HG03521 (cell line): ENCODE data around the gene RIPOR3.
"Not testable (repeated sequence)": the region's sequence is repeated elsewhere in the genome, so short reads cannot be mapped to it uniquely, and the experiment has no call there.

Source experiments
- ATAC-seq: cut with Tn5 transposase; IDR thresholded peaks from one replicate; pipeline ENCODE4 v1.9.1; 2021; ENCODE audit warnings: mild to moderate bottlenecking, moderate library complexity; ENCODE audit not compliant: unreplicated experiment

The RIPOR3 gene

DNA sequence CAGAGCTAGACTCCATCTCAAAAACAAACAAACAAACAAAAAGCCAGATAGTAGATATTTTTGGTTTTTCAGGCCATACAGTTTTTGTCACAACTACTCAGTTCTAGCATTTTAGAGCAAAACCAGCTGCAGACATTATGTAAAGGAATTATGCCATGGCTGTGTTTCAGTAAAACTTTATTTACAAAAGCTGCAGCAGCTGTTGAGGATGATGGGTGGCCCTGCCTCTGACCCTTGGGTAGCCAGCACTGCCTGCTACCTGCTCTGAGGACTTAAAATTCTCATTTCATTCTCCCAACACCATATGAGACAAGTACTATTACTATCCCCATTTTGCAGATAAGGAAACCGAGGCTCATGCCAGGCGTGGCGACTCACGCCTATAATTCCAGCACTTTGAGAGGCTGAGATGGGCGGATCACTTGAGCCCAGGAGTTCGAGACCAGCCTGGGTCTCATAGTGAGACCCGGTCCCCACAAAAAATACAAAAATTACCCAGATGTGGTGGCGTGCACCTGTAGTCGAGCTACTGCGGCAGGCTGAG is 56.3 kb downstream of the RIPOR3 start:
- no peak for ATAC-seq

DNA sequence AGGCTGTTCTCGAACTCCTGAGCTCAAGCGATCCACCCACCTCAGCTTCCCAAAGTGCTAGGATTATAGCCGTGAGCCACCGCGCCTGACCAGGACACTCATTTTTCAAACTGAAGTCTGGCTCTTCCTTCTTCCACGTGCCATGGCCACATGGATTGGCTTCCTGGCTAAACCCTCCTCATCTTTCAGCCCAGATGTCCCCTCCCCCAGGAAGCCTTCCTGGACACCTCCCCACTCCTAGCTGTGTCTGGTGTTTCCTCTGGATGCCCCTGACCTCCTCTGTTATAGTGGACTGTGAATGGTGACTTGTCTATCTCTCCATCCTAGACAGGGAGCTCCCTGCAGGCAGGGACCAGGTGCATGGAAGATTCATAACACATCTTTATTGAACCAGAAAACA is 57.2 kb downstream of the RIPOR3 start:
- ATAC-seq = no peak

DNA sequence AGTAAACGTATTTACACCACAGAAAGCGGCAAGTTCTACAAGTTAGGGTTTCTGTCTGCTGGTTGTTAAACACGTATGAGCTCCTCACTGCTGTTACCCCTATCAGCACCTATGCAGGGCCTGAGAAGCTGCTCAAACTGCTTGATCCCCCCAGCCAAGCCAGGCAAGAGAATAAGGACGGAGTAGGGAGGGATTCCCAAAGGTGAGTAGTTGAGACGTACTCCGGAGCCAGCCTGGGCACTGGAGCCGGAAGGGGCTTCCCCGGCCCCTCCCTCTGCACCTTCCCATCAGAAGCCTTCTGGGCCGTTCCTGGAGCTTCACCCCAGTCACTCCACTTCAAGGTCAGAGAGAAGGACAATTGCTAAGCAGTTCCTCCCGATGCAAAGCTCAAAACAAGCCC is 58.0 kb downstream of the RIPOR3 start:
- ATAC-seq = no peak

DNA sequence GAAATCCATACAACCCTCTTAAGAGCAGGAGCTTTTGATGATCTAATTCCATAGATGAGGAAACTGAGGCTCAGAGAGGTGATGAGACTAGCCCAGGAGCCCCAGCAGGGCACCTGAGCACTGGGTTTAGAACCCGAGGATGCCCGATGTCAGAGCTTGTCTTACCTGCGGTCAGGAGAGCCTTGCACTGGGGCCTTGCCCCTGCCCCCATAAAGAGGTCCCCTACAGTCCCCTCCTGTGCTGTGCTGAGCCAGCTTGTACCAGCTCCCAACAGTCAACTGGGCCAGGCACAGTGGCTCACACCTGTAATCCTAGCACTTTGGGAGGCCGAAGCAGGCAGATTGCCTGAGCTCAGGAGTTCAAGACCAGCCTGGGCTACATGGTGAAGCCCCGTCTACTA is 58.6 kb downstream of the RIPOR3 start:
- no peak for ATAC-seq

DNA sequence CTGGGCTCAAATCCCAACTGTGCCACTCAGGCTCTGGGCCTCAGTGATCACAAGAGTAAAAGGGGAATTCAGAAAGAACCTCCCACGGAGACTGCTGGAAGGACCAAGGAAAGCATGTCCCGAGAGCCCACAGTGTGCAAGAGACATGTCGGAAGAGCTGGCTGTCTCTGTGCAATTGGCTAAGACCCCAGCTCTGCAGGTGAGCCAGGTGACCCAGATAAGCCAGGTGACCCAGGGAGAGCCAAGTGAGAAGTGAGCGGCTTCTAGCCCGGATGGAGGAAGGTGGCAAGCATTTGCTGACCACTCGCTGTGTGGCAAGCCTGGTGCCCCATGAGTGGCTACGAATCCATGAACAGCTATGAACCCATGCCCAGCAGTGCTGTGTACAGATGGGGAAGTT is 59.1 kb downstream of the RIPOR3 start:
- no peak for ATAC-seq

DNA sequence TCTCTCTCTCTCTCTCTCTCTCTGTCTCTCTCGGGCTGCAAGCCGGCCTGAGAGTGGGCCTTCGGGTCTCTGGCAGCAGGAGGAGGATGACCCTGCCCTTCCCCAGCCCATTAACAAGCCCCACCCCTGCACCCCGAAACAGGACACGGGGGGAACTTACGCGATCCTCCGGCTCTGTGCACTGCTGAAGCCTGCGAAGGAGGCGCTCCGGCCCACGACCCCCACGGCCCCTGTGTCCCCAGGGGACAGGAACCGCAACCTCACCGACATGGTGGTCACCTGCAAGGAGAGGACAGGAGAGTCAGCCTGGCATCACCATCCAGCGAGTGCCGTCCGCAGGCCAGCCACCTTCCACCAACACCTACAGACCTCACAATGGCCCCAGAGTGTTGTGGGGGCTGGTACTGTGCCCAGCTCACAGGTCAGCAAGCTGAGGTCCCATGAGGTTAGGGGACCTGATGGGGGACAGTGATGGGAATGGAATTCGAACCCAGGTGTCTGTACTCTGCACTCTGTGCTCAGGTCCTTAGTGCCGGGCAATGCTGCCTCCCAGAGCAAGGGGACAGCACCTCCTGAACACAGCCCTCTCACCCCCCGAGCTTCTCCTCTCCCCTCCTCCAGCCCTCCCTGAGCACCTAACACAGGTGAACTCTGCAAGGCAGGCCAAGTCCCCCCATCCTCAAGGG is 60.6 kb downstream of the RIPOR3 start:
- ATAC-seq = no peak

DNA sequence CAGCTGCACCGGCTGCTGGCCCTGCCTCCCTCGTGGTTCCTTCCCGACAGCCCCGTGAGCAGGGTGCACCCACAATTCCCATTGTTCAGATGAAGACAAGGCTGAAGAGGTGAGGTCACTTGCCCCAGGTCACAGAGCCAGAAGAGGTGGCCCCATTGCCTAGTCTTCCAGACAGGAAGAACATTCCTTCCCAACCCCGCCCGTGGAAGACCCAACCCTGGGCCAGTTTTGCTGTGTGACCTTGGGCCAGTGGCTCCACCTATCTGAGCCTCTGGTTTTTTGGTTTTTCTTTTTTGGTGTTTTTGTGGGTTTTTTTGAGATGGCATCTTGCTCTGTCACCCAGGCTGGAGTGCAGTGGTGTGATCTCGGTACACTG is 61.7 kb downstream of the RIPOR3 start:
- ATAC-seq = no peak

DNA sequence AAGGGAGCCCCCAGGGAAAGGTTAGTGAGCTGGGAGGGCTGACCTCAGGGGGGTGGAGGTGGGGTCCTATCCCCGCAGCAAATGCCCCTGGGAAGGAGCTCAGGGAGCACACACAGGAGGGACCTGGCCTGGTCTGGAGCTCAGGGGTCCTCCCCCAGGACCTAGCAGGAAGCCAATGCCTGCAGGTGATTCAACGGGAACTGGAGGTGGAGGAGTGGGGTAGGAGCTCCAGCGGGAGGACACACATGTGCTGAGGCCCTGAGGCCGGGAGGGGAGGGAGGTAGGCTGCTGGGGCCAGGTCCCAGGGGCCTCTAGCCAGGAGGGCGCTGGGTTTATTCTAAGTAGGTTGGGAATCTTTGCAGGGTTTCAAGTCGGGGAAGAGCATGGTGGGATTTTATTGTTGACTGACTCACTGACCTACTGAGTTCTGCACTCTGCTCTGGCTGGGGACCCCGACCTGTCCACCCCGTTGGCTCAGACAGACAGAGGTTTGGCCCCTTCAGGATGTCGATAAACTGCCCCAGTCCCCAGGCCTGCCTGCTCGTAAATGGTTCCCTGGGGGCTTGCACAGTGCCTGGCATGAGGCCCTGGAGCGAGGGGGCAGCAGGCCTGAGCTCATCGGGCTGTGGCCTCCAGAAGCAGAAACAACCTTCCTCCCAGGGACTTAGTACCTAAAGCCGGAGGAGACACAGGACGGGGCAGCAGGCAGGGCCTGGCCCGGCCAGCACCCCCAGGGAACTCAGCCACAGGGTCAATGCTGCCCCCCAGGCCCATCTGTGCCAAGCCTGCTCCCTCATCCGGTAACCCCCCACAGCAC is 62.3 kb downstream of the RIPOR3 start:
- no peak for ATAC-seq

DNA sequence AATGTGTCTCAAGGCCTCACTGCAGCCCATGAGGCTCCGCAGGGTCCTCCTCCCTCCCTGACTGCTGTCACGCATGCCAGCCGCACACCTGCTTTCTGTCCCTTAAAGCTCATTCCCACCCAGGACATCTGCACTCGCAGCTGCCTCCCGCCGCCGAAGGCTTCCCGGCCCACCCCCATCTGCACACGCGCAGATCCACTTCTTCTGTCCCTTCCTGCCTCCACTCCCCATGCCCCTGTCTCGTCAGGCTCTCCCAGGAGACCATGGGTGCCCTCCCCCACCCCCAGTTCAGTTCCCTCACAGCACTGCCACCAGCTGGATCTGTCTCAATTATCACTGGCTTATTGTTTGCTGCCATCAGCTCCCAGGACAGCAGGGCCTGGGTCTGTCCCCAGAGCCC is 63.0 kb downstream of the RIPOR3 start:
- ATAC-seq = no peak

DNA sequence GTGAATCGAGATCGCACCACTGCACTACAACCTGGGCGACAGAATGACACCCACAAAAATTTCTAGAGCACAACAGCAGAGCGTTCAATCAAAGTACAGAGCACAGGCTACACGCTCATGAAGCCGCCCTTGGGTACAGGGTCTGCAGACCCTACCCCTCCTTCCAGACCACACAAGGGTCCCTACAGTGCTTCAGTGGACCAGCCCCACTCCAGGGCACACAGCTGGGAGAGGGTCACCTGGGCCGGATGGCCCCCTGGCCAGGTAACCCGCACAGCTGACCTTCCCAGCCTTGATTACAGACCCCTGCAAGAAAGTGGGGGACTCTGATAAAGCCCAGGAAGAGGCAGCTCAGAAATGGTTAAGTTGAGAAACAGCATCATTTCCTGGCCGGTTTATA is 63.6 kb downstream of the RIPOR3 start:
- no peak for ATAC-seq

DNA sequence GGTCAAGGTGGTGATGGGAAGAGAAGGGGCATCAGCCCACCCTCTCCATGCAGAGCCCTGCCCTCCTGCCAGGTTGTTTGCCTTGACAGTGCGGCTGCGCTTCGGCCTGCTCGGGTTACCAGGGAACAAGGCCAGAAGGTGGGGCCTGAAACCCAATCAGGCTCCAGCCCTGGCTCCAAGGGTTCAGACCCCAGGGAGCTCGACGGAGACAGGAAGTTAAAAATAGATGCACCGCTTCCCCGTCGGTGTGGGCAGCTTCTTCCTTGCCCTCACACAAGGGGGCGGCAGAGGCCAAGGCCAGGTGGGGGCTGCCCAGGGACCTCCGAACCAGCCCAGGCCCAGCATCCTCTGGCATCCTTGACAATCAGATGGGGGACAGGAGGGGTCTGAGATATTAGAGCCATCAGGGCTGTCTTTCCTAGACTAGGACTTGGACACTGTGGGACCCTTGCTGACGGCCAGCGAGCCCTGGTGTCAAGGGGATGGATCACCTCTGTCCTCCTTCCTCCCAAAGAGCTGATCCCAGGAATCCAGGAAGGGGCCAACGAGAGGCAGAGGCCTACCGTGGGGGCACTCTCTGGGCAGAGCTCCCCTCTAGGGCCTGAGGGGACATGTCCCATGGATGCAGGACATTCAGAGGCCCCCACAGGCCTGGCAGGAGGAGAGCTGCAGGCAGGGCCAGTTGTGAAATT is 65.2 kb downstream of the RIPOR3 start:
- no peak for ATAC-seq

DNA sequence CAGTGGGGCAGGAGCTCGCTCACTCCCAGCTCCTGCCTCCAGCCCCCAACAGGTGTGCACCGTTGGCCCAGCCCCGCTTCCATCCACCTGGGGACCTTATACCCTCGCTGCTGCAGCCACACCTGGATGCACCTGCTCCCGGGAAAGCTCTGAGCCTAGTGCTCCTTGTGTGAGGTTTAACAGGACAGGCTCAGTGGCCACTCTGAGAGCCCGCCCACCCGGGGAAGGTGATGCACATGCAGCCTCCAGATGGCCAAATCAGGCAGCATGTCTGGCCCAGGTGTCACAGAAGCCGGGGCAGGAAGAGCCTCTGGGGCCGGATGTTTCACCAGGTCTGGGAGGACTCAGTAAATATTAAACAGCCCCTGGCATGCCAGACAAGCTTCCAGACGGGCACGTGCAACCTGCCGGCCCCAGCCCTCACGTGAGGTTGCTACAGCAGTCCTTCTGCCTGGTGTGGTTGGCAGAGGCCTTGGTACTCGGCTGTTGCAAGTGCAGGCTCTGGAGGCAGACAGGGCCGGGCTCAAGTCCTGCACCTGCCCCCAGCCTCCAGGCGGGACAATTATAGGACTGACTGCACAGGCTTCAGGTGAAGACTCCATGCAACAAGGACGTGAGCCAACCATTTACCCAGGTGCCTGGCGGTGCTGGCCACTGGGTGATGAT is 66.9 kb downstream of the RIPOR3 start:
- no peak for ATAC-seq

DNA sequence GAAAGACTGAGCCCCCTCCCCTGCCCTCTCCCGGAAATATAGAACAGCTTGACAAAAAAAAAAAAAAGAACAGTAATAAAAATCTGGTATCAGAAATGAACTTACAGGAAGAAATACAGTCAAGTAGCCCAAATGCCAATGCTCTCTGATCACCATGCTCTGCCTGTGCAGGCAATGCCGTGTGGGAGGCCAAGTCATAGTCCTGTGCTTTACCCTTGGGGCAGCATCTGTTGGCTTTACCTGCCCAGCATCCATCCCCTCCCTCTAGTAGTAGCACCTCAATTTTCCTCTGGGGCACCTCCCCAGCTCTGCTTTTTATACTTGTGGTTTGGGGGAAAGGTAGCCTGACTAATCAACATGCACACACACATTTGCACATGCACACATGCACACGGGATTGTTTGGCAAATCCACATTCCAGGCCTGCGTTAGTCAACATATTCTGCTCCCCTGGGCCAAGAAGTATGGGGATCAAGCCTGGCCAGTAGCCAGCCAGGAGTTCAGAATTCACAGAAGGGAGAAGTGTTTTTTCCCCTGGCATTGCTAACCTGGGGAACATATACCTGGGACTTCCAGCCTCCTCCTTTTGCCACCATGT is 70.2 kb downstream of the RIPOR3 start:
- no peak for ATAC-seq

DNA sequence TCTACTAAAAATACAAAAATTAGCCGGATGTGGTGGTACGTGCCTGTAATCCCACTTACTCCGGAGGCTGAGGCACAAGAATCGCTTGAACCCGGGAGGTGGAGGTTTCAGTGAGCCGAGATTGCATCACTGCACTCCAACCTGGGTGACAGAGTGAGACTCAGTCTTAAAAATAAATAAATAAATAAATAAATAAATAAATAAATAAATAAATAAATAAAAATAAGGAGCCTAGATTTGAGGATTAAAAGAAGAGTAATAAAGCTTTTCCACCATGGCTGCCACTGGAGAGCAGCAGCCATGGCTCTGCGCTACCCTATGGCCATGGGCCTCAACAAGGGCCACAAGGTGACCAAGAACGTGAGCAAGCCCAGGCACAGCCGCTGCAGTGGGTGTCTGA is 70.9 kb downstream of the RIPOR3 start:
- ATAC-seq = not testable (repeated sequence)

DNA sequence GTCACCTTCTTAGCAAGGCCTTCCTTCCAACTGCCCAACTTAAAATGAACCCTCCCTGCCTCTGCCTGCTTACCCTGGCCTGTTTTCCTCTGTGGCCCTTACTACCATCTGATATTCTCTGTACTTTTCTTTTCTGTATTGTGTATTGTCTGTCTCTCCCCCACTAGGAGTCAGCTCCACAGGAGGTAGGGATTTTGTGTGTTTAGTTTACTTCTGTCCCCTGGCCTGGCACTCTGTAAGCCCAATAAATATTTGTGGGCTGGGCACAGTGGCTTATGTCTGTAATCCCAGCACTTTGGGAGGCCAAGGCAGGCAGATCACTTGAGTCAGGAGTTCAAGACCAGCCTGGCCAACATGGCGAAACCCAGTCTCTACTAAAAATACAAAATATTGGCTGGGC is 72.8 kb downstream of the RIPOR3 start:
- ATAC-seq = no peak

DNA sequence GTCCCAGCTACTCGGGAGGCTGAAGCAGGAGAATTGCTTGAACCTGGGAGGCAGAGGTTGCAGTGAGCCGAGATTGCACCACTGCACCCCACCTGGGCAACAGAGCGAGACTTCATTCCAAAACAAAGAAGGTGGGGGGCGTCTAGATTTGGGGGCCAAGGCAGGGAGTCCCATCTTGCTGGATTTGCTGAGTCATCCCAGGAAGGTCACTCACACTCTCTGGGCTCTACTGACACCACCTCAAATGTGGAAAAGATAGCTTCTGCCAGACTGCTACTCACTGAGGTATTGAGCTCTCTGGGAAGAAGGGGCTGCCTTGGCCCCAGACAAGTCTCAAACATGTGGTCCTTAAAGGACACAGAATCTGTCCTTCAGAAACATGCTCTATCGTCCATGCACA is 74.3 kb downstream of the RIPOR3 start:
- ATAC-seq = no peak

DNA sequence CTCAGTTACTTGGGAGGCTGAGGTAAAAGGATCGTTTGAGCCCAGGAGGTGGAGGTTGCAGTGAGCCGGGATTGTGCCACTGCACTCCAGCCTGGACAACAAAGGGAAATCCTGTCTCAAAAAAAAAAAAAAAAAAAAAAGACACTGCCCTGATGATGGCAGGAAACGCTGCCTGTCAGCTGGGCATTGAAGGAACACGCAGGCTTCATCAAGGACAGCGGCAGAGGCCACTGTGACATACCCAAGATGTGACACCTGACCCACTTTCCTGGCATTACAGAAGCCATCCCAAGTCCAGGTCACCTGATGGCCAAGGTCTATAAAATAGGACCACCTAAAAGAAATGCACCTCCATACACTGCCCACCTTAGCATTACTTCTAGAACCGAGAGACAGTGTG is 75.9 kb downstream of the RIPOR3 start:
- ATAC-seq = no peak

DNA sequence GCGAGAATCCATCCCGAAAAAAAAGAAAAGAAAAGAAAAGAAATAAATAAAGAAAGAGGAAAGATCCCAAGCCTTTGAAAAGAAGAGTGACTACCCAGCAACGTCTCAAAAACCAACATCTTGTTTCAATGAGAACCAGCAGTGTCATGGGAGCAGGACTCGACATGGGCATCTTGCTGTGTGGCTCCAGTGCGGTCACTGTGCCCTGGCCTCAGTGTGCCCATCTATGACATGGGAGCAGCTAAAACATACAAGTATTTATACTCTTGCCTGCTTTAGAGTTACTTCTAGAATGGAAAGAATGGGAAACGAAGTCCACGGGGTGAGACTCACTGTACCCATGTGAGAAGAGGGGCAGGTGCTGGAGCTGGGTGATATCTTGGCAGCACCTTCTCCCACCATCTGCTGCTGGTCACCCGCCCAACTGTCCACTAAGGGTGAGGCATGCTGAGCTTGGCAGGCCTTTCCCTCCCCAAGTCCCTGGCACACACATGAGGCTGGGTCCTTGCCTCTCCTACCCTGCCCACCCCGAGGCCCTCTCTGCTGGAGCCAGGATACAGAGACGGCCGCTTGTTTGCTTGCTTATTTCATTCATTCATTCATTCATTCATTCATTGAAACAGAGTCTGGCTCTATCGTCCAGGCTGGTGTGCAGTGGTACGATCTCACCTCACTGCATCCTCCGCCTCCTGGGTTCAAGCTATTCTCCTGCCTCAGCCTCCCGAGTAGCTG is 77.7 kb downstream of the RIPOR3 start:
- ATAC-seq = no peak

DNA sequence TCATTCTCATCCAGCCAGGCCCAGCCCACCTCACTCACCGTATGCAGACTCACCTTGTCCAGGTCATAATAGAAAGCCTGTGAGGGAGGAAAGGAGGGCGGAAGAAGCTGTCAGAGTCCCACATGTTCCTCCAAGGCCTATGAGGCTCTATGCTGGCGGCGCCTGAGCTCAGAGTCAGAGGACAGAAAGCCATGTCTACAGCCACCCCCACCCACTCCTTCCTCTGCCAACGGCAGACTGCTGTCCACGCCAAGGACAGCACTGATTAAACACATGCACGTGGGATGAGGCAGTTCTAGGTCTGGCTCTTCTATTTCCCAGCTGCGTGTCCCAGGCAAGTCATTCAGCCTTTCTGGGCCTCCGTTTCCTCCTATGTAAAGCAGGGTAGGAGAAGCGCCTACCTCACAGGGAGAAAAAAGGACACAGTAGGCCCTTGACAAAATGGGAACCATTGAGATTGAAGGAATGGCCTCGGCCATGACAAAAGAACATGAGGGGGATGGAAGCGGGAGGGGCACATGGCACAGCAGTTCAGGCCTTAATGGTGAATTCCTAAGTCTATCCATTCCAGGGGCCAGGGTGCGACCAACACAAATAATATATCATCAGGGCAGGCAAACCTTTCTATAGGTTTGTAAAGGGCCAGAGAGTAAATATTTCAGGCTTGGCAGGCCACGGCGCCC is 80.1 kb downstream of the RIPOR3 start:
- ATAC-seq = no peak
